Activated naive CD4-positive, alpha-beta T cell treated with anti-CD3 and anti-CD28 coated beads, Interleukin-2, amount 50 U/mL, for 72 hours (primary cell): ENCODE results near the gene IQSEC1. TPM values are rescaled to one million over a fixed set of nuclear protein-coding genes. Genes with fewer than 3 reads are reported as not detected.

Experiments used
- ATAC-seq, 2 donors: fragments of 150-1000 bp; cut with Tn5 transposase; 2 replicates each; pipeline ENCODE4 v1.10.0; 2021; ENCODE audit warnings: mild to moderate bottlenecking in 2 of 2, moderate library complexity in 2 of 2
- DNase-seq, 2 donors: peaks; one replicate each; pipeline ENCODE4 v3.0.0; 2021 to 2022; ENCODE audit warnings: low spot score in 2 of 2
- H3K27ac Mint-ChIP-seq, 2 donors: one replicate each; pipeline ENCODE4 v1.8.0; 2022; ENCODE audit warnings: mild to moderate bottlenecking in 2 of 2, mixed read lengths in 2 of 2
- H3K36me3 Mint-ChIP-seq, 2 donors: one replicate each; pipeline ENCODE4 v1.8.0; 2022; ENCODE audit warnings: mixed read lengths in 2 of 2
- H3K9me3 Mint-ChIP-seq, 2 donors: one replicate each; pipeline ENCODE4 v1.8.0; 2022; ENCODE audit warnings: mixed read lengths in 2 of 2
- total RNA-seq, 2 donors: library from RNA; stranded (reverse); gene quantifications; one replicate each; pipeline ENCODE4 v1.2.3, GENCODE V29; 2022

The IQSEC1 gene
- total RNA-seq, 2 donors from 2014 or later, result 25.0 to 37.1 TPM

DNA sequence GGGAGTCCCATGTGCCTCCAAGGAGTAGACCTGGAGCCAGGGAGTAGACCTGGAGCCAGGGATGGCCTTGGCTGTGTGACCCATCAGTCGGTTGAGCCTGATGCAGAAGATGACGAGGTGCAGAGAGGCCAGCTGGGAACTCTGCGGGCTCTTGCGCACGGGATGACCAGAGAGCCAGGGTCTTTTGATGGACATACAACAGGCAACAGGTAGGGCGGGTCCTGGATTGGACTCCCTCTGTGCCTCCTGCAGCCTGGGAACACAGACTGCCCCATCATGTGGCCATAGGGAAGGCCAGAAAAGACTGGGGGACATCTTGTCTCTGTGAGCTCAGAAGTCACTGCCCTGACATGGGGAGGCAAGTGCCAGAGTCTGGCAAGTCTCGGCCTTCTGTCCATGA lies 164.4 kb downstream of the IQSEC1 start:
- no peaks in the 10 kb centered on the region for H3K9me3 Mint-ChIP-seq
- H3K36me3 Mint-ChIP-seq, result peaks cover 0 to 6% of the 10 kb centered on the region in 2 donors
- ATAC-seq (no peak), DNase-seq (no peak)
- H3K27ac Mint-ChIP-seq, result peak overlapping the region; percentile 70 to 77

- Mint-ChIP-seq H3K9me3 (no peaks in the 10 kb centered on the region), H3K27ac (peak overlapping the region; percentile 47 to 70), H3K36me3 (peaks cover 0 to 6% of the 10 kb centered on the region in 2 donors)
- DNase-seq, result no peak
- ATAC-seq, result no peak
These were observed 165.0 kb downstream of the IQSEC1 start for GRCh38 chr3:12908136-12908730.

DNA sequence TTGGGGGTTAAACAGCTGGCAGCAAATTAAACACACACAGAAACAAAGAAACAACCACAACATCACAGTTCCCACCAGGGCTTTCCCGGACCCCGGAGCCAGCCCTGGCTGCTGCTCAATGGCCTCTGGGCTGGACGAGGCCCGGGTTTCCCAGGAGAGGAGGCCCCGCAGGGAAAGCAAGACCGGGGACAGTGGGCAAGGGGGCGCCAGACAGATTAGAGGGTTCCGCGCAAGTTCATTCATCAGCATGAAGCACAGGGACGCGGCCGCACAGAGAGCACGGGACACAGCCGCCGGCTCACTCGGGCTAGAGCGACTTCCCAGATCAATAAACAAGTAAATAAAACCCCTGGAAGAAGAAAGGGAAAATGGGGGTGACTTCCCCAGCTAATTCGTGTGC lies 165.5 kb downstream of the IQSEC1 start:
- H3K36me3 Mint-ChIP-seq, result peaks cover 0 to 6% of the 10 kb centered on the region in 2 donors
- H3K9me3 Mint-ChIP-seq, result no peaks in the 10 kb centered on the region
- peak overlapping the region; percentile 47 to 70 for H3K27ac Mint-ChIP-seq
- DNase-seq (no peak), ATAC-seq (no peak)

DNA sequence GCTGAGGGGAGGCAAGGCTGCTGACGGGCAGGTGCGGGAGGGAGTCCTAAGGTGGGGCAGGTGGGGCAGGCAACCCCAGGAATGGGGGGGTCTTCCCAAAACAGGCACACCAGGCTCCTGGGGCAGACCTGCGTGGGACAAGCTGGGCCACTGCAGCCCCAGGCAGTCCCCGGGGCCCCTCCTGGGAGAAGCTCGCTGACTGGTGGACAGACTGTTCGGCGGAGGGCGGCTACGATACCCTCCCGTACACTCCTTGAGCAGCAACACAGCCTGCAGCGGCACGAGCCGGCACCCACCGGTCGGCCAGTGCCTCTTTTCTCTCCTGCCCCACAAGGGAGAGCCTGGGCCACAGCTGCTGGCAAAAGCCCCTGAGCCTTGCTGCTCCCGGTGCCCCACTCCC lies 165.9 kb downstream of the IQSEC1 start:
- Mint-ChIP-seq H3K27ac (peak overlapping the region; percentile 14 to 70), H3K36me3 (peaks cover 0 to 6% of the 10 kb centered on the region in 2 donors), H3K9me3 (no peaks in the 10 kb centered on the region)
- ATAC-seq (no peak), DNase-seq (no peak)

DNA sequence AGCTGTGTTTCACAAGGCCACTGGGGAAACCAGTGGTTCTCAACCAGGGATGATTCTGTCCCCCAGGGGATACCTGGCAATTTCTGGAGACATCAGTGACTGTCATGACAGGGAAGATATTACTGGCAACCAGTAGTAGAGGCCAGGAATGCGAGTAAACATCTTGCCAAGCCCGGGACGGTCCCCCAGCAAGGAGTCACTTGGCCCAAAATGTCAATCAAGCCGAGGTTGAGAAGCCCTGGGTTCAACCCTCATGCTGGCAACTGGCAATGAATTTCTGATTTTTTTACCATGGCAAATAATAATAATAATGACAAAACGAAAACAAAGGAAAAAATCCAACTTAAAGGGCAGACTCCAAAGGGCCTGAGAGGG lies 166.3 kb downstream of the IQSEC1 start:
- ATAC-seq (no peak), DNase-seq (no peak)
- peak overlapping the region in 1 of 2 donors; percentile 70 for H3K27ac Mint-ChIP-seq
- H3K36me3 Mint-ChIP-seq, result peaks cover 0 to 6% of the 10 kb centered on the region in 2 donors
- no peaks in the 10 kb centered on the region for H3K9me3 Mint-ChIP-seq

- Mint-ChIP-seq H3K36me3 (peaks cover 0 to 6% of the 10 kb centered on the region in 2 donors), H3K27ac (peak overlapping the region in 1 of 2 donors; percentile 70), H3K9me3 (no peaks in the 10 kb centered on the region)
- DNase-seq, result no peak
- ATAC-seq, result no peak
These were observed 166.9 kb downstream of the IQSEC1 start for GRCh38 chr3:12906141-12906915.

GRCh38 chr3:12905316-12906071 lies 167.7 kb downstream of the IQSEC1 start:
- Mint-ChIP-seq H3K36me3 (peaks cover 0 to 6% of the 10 kb centered on the region in 2 donors), H3K27ac (peak overlapping the region in 1 of 2 donors; percentile 36), H3K9me3 (no peaks in the 10 kb centered on the region)
- no peak for DNase-seq
- no peak for ATAC-seq

- DNase-seq, result no peak
- Mint-ChIP-seq H3K27ac (peak overlapping the region in 1 of 2 donors; percentile 50), H3K9me3 (no peaks in the 10 kb centered on the region), H3K36me3 (peaks cover 0 to 6% of the 10 kb centered on the region in 2 donors)
- ATAC-seq, result peak in 1 of 2 donors; percentile 7
These were observed 168.3 kb downstream of the IQSEC1 start for GRCh38 chr3:12904951-12905315.

DNA sequence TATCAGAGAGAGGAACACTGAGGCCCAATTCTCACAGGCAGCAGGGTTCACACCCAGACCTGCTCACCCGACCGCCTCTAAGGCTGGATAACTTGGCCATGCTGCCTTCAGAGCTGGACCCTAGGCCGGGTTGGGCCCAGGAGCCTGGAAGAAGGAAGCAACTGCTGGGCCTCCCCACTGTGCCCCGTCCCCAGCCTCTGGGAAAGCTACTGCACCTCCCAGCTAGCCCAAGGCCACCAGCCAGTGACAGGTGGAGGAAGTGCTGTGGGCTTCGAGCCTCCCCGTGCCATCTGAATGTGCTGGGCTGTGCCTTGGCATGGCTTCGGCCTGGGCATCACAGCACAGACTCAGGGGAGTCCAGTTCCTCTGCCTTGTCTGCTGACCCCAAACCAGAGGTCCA lies 169.3 kb downstream of the IQSEC1 start:
- ATAC-seq, result no peak
- Mint-ChIP-seq H3K36me3 (peaks cover 0 to 6% of the 10 kb centered on the region in 2 donors), H3K9me3 (no peaks in the 10 kb centered on the region), H3K27ac (peak overlapping the region in 1 of 2 donors; percentile 29)
- DNase-seq, result no peak

DNA sequence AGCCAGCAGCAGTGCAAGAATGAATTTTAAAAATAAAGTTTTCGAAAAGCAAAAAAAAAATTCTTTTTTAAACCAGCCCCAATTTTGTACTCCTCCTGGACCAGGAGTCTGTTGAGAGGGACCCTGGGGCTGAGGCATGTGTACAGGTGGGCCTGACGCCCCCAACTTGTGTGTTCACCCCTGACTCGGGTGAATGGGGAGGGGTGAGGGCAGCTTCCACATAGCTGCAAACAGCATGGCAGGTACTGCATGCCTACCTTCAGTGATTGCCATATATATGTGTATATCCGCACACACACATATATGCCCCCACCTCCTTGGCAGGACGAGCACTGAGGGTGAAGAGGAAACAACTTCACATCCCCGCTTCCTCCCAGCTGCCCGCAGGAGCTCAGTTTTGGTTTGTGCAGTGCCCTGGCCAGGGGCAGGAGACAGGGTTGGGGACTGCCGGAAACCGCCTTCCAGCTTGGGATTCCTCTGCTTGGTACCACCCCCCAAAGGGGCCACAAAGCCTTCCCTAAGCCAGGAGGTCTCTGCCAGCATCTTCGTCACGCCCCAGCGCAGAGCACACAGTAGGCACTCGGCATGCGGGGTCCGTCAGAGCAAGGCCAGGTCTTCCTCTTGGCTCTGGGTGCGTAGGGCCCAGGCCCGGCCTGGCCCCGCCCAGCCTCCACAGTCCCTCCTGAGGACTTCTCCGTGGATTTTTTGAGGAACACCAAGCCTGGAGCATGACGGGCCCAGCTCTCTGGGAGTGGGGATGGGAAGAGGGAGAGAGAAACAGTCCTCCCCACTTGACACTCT lies 170.0 kb downstream of the IQSEC1 start:
- no peak for ATAC-seq
- Mint-ChIP-seq H3K9me3 (no peaks in the 10 kb centered on the region), H3K36me3 (peaks cover 0 to 6% of the 10 kb centered on the region in 2 donors), H3K27ac (no peak overlapping the region)
- no peak for DNase-seq

GRCh38 chr3:12902181-12902999 lies 170.8 kb downstream of the IQSEC1 start:
- H3K36me3 Mint-ChIP-seq, result peaks cover 0 to 6% of the 10 kb centered on the region in 2 donors
- ATAC-seq (no peak), DNase-seq (no peak)
- peak overlapping the region in 1 of 2 donors; percentile 77 for H3K27ac Mint-ChIP-seq
- H3K9me3 Mint-ChIP-seq, result no peaks in the 10 kb centered on the region

DNA sequence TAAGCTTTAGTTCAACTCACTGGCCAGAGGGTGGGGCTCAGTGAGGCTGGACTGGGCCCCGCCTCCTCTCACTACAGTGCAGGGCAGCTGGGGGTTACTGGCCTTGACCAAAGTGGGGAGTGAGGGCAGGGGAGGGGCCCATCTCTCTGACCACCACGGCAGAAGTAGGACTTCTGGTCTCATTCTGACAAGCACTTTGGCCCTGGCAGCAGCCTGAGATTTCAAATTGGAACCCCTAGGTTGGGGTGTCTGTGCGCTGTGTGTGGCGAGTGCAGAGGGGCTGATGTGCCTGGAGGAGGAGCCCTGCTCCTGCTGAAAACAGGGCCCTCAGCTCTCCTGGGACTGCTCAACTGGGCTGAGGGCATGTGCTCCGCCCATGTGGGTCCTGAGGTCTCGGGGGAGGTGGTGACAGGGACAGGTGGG lies 171.6 kb downstream of the IQSEC1 start:
- DNase-seq, result no peak
- Mint-ChIP-seq H3K9me3 (no peaks in the 10 kb centered on the region), H3K27ac (peak overlapping the region in 1 of 2 donors; percentile 65), H3K36me3 (peaks cover 0 to 6% of the 10 kb centered on the region in 2 donors)
- peak in 1 of 2 donors; percentile 24 for ATAC-seq

- no peak for ATAC-seq
- no peak for DNase-seq
- H3K9me3 Mint-ChIP-seq, result no peaks in the 10 kb centered on the region
- no peak overlapping the region for H3K27ac Mint-ChIP-seq
- H3K36me3 Mint-ChIP-seq, result peaks cover 0 to 6% of the 10 kb centered on the region in 2 donors
These were observed 172.3 kb downstream of the IQSEC1 start for GRCh38 chr3:12900885-12901411.

DNA sequence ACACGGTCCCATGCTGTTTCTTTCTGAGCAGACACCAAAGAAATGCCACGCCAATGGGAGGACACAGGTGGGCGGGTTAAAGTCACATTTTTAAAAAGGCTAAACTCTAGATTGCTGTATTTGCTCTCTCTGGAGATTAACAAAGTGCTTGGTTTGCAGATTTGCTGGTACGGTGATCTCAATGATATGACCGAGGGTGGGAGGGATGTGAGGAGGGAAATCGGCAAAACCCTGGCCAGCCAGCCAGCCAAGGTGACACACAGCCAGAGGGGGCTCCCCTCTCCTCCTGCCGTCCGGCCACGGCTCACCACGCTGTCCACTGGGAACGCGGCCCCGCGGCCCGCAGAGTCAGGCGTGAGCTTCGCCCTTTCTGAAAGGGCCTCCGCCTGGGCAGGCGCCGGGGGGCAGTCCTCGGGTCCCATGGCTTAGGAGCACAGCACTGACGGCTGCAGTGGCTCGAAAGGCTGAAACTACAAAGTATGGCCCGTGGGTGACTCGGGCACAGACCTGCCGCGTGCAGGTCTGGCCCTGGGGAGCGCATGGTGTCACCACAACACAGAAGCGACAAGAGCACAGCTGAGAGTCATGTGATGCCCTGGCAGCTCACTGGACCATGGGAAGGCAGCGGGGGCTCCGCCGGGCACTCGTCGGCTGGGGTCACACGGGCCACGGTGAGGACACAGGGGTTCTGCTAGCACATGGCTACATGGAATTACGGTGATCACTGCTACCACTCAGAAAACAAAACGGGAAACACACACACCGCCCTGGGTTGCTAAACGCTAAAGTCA lies 174.1 kb downstream of the IQSEC1 start:
- DNase-seq, result no peak
- Mint-ChIP-seq H3K36me3 (peaks cover 0 to 6% of the 10 kb centered on the region in 2 donors), H3K9me3 (no peaks in the 10 kb centered on the region), H3K27ac (no peak overlapping the region)
- no peak for ATAC-seq
